Bronchial epithelial cell (primary cell): ENCODE results near the gene SNHG17. TPM values are rescaled to one million over a fixed set of nuclear protein-coding genes. Genes with fewer than 3 reads are reported as not detected.
A peak's percentile ranks its signal among the peaks of the same experiment; 100 is the strongest.

Experiments used
- DNase-seq: peaks from one replicate; pipeline ENCODE4 v3.0.0-alpha.2; 2010; ENCODE audit warnings: low read depth
- FAIRE-seq: peaks from 2 replicates; lab custom pipeline; 2011; peaks lifted over from hg19 to GRCh38; lab: Jason Lieb, UNC
- H3K27me3 ChIP-seq: 2 replicates; pipeline ENCODE4 v1.5.1; 2011; ENCODE audit warnings: low read length; ENCODE audit not compliant: control insufficient read depth, insufficient read depth
- H3K36me3 ChIP-seq: 2 replicates; pipeline ENCODE4 v1.5.1; 2011; ENCODE audit warnings: low read length; ENCODE audit not compliant: control insufficient read depth, insufficient read depth
- H3K4me3 ChIP-seq: 2 replicates; pipeline ENCODE4 v1.5.1; 2011; ENCODE audit warnings: mild to moderate bottlenecking, low read depth, low read length, control low read depth
- total RNA-seq: library from RNA; depleted of rRNA; stranded (reverse); fragments of >200 nt; gene quantifications from 2 replicates; pipeline ENCODE4 v1.2.1, GENCODE V29; 2014
- TF ChIP-seq, protein P1 (sequence below): IDR thresholded peaks from 2 replicates; pipeline ENCODE4 v1.5.1; 2011; ENCODE audit warnings: mild to moderate bottlenecking, moderate library complexity, low read length, control low read depth, inconsistent platforms; ENCODE audit not compliant: insufficient read depth, severe bottlenecking

Gene SNHG17
- total RNA-seq, 1 donor from 2014 or later: 19.5 TPM

DNA sequence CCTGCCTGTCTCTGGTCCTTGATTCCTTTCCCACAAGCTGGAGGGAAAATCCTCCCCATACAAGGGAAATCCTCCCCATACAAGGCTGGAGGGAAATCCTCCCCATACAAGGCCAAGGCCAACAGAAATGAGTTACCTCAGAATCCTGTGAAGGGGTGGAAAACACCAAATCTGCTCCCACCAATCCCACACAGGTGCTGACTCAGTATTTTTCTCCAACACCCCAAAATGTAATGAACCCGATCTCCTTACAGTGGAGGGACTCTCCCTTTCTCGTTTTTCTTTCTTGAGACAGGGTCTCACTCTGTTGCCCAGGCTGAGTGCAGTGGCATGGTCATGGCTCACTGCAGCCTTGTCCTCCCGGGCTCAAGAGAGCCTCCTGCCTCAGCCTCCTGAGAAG is 6.3 kb downstream of the SNHG17 start:
- FAIRE-seq: no peak
- peaks cover 71% of the 10 kb centered on the region for H3K36me3 ChIP-seq
- TF ChIP-seq, protein P1, sequence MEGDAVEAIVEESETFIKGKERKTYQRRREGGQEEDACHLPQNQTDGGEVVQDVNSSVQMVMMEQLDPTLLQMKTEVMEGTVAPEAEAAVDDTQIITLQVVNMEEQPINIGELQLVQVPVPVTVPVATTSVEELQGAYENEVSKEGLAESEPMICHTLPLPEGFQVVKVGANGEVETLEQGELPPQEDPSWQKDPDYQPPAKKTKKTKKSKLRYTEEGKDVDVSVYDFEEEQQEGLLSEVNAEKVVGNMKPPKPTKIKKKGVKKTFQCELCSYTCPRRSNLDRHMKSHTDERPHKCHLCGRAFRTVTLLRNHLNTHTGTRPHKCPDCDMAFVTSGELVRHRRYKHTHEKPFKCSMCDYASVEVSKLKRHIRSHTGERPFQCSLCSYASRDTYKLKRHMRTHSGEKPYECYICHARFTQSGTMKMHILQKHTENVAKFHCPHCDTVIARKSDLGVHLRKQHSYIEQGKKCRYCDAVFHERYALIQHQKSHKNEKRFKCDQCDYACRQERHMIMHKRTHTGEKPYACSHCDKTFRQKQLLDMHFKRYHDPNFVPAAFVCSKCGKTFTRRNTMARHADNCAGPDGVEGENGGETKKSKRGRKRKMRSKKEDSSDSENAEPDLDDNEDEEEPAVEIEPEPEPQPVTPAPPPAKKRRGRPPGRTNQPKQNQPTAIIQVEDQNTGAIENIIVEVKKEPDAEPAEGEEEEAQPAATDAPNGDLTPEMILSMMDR: no peak

DNA sequence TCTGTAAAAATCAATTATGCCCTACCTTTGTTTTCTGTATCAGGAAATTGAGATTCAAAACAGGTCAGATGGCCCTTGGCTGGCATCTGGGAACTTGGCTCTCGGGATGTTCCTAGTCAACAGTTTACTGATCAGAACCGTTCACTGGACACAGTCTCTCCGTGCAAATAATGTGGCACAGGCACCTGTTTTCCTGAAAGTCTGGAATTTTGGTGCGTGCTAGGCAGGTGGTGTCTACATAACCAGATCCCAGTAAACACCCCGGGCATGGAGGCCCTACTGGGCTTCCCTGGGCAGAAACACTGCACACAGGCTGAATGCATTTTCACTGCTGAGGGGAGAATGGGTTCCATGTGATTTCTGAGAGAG is 7.5 kb downstream of the SNHG17 start:
- H3K4me3 ChIP-seq: no peak overlapping the region
- peaks cover 67% of the 10 kb centered on the region for H3K36me3 ChIP-seq
- TF ChIP-seq, protein P1: no peak
- no peaks in the 10 kb centered on the region for H3K27me3 ChIP-seq
- no peak for FAIRE-seq
- DNase-seq: no peak

More for the DNA sequence above, 6.3 kb downstream of the SNHG17 start:
- no peak for DNase-seq
- no peaks in the 10 kb centered on the region for H3K27me3 ChIP-seq
- no peak overlapping the region for H3K4me3 ChIP-seq

GRCh38 chr20:38426006-38426897 is 8.9 kb downstream of the SNHG17 start:
- H3K27me3 ChIP-seq: no peaks in the 10 kb centered on the region
- H3K4me3 ChIP-seq: no peak overlapping the region
- TF ChIP-seq, protein P1: no peak
- peaks cover 70% of the 10 kb centered on the region for H3K36me3 ChIP-seq
- FAIRE-seq (no peak), DNase-seq (peak; percentile 80)

DNA sequence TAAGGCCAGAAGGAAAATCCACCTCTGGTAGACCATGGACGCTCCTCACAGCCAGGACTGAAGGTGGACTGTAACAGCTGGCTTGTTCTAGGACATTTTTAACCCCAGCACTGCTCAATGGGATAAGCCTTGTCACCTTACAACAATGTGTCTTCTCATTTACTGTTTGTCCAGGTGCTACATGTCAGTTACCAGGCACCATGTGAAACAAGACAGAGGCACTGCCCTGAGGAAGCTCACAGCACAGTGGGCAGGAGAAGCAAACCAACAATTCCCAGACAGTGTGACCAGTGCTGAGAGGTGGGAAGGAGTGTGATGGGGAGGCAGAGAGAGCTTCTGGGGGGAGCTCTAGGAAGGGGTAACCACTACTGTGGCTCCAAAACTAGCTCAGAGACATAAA is 10.7 kb downstream of the SNHG17 start:
- peaks cover 74% of the 10 kb centered on the region for H3K36me3 ChIP-seq
- no peaks in the 10 kb centered on the region for H3K27me3 ChIP-seq
- H3K4me3 ChIP-seq: no peak overlapping the region
- DNase-seq: no peak
- TF ChIP-seq, protein P1: no peak
- no peak for FAIRE-seq

DNA sequence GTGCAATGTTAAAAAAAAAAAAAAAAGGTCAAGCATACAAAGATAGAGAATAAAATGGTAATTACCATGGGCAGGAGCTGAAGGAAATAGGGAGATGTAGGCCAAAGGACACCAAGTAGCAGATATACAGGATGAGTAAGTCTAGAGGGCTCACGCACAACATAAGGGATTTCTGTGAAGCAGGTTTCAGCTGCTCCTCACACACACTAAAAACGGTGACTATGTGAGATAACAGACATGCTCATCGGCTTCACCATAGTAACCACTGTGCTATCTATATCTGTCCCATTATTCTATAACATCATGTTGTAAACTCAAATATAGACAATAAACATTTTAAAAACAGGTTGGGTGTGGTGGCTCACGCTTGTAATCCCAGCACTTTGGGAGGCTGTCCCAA is 11.6 kb downstream of the SNHG17 start:
- TF ChIP-seq, protein P1: no peak
- Histone ChIP-seq H3K4me3 (no peak overlapping the region), H3K36me3 (peaks cover 71% of the 10 kb centered on the region), H3K27me3 (no peaks in the 10 kb centered on the region)
- FAIRE-seq (no peak), DNase-seq (no peak)
